Liver (tissue), 9 donors: ENCODE results near the gene DNAAF1. TPM values are rescaled to one million over a fixed set of nuclear protein-coding genes. Genes with fewer than 3 reads are reported as not detected.

Experiments
- DNase-seq: peaks from one replicate; pipeline ENCODE4 v3.0.0-alpha.2; 2017; ENCODE audit warnings: low spot score
- H3K27ac ChIP-seq, 2 donors: one replicate each; pipeline ENCODE4 v1.7.0; 2013; ENCODE audit warnings: inconsistent platforms in 2 of 2, low read length in 2 of 2, control low read depth in 1 of 2, low read depth in 1 of 2, mild to moderate bottlenecking in 1 of 2
- H3K27me3 ChIP-seq, 4 donors: one replicate each; pipeline versions ENCODE4 v1.6.1 to v1.7.0; 2013; ENCODE audit warnings: low read length in 3 of 4, inconsistent platforms in 1 of 4, mild to moderate bottlenecking in 1 of 4, moderate library complexity in 1 of 4; ENCODE audit not compliant: control insufficient read depth in 4 of 4, insufficient read depth in 4 of 4
- H3K36me3 ChIP-seq, 4 donors: one replicate each; pipeline versions ENCODE4 v1.6.1 to v1.7.0; 2013; ENCODE audit warnings: low read length in 3 of 4, mild to moderate bottlenecking in 3 of 4, low read depth in 1 of 4, moderate library complexity in 1 of 4; ENCODE audit not compliant: control insufficient read depth in 4 of 4, insufficient read depth in 3 of 4
- H3K4me1 ChIP-seq, 4 donors: one replicate each; pipeline versions ENCODE4 v1.6.1 to v1.7.0; 2013; ENCODE audit warnings: low read length in 3 of 4, mild to moderate bottlenecking in 3 of 4, moderate library complexity in 1 of 4; ENCODE audit not compliant: control insufficient read depth in 4 of 4, insufficient read depth in 4 of 4
- H3K4me3 ChIP-seq, 3 donors: one replicate each; pipeline versions ENCODE4 v1.6.1 to v1.7.0; 2013; ENCODE audit warnings: low read length in 3 of 3, control low read depth in 1 of 3, low read depth in 1 of 3, mild to moderate bottlenecking in 1 of 3
- H3K9ac ChIP-seq, 2 donors: one replicate each; pipeline ENCODE4 v1.7.0; 2013; ENCODE audit warnings: low read length in 2 of 2, mild to moderate bottlenecking in 2 of 2, moderate library complexity in 2 of 2, control low read depth in 1 of 2, low read depth in 1 of 2
- H3K9me3 ChIP-seq, 4 donors: one replicate each; pipeline versions ENCODE4 v1.6.1 to v1.7.0; 2013; ENCODE audit warnings: low read length in 3 of 4; ENCODE audit not compliant: control insufficient read depth in 4 of 4
- ATF3 ChIP-seq: IDR thresholded peaks from 2 replicates; pipeline ENCODE4 v1.6.1; 2016; ENCODE audit warnings: antibody characterized with exemption
- CTCF ChIP-seq: fragments of 150-350 bp; IDR thresholded peaks from 2 replicates; pipeline ENCODE4 v1.5.1; 2017; ENCODE audit warnings: improper control_type of control experiment, low read depth, low read length; ENCODE audit not compliant: missing input control
- EGR1 ChIP-seq, 2 donors: IDR thresholded peaks; 2 replicates each; pipeline ENCODE4 v1.6.1; 2016 to 2018; ENCODE audit warnings: antibody characterized with exemption in 2 of 2, low read depth in 2 of 2
- FOXA1 ChIP-seq: IDR thresholded peaks from 2 replicates; pipeline ENCODE4 v1.6.1; 2016; ENCODE audit warnings: antibody characterized with exemption
- FOXA2 ChIP-seq: IDR thresholded peaks from 2 replicates; pipeline ENCODE4 v1.6.1; 2016; ENCODE audit warnings: antibody characterized with exemption
- GABPA ChIP-seq, 2 donors: IDR thresholded peaks in 1 of 2; conservative IDR thresholded peaks in 1 of 2; 2 replicates each; pipeline ENCODE4 v1.6.1; 2016; ENCODE audit warnings: antibody characterized with exemption in 2 of 2, mild to moderate bottlenecking in 1 of 2, moderate library complexity in 1 of 2
- HNF4A ChIP-seq, 2 donors: conservative IDR thresholded peaks; 2 replicates each; pipeline ENCODE4 v1.6.1; 2016; ENCODE audit warnings: antibody characterized with exemption in 2 of 2, mild to moderate bottlenecking in 2 of 2
- HNF4G ChIP-seq: IDR thresholded peaks from 2 replicates; pipeline ENCODE4 v1.6.1; 2016; ENCODE audit warnings: antibody characterized with exemption
- JUND ChIP-seq, 2 donors: IDR thresholded peaks; 2 replicates each; pipeline ENCODE4 v1.6.1; 2016; ENCODE audit warnings: antibody characterized with exemption in 2 of 2
- MAX ChIP-seq: IDR thresholded peaks from 2 replicates; pipeline ENCODE4 v1.6.1; 2016; ENCODE audit warnings: antibody characterized with exemption
- NR2F2 ChIP-seq: IDR thresholded peaks from 2 replicates; pipeline ENCODE4 v1.6.1; 2016; ENCODE audit warnings: antibody characterized with exemption
- RAD21 ChIP-seq, 2 donors: IDR thresholded peaks; 2 replicates each; pipeline ENCODE4 v1.6.1; 2016; ENCODE audit warnings: antibody characterized with exemption in 2 of 2, mild to moderate bottlenecking in 2 of 2
- REST ChIP-seq: IDR thresholded peaks from 2 replicates; pipeline ENCODE4 v1.6.1; 2016; ENCODE audit warnings: antibody characterized with exemption, mild to moderate bottlenecking
- RXRA ChIP-seq, 2 donors: IDR thresholded peaks; 2 replicates each; pipeline ENCODE4 v1.6.1; 2017 to 2018; ENCODE audit warnings: antibody characterized with exemption in 2 of 2, mild to moderate bottlenecking in 1 of 2
- SP1 ChIP-seq: IDR thresholded peaks from 2 replicates; pipeline ENCODE4 v1.6.1; 2018; ENCODE audit warnings: antibody characterized with exemption, mild to moderate bottlenecking
- YY1 ChIP-seq: IDR thresholded peaks from 2 replicates; pipeline ENCODE4 v1.6.1; 2016; ENCODE audit warnings: antibody characterized with exemption, mild to moderate bottlenecking
- ZBTB33 ChIP-seq: IDR thresholded peaks from 2 replicates; pipeline ENCODE4 v1.6.1; 2016; ENCODE audit warnings: antibody characterized with exemption
- WGBS: extraction: QIAGEN DNeasy Blood & Tissue Kit; methylation state at CpG from one replicate; pipeline ENCODE4 v1.1.7; 2013; 5-methylcytosine and 5-hydroxymethylcytosine counted together
- polyA plus RNA-seq, 2 donors: library from polyadenylated mRNA; stranded (reverse) in 1 of 2; unstranded in 1 of 2; fragments of 200-250 nt in 1 of 2; fragments of >200 nt in 1 of 2; fragmentation: Nextera tagmentation in 1 of 2; extraction: Ambion mirVana in 1 of 2; gene quantifications; one replicate each; pipeline versions ENCODE4 v1.2.1 to v1.2.3, GENCODE V29; 2013 to 2015
- total RNA-seq, 2 donors: library from RNA; depleted of rRNA; stranded (reverse); fragments of >200 nt; gene quantifications; one replicate each; pipeline ENCODE4 v1.2.3, GENCODE V29; 2014
- donor health status: healthy.
- donor health status: healthy.
- donor health status: healthy.
- donor health status: healthy.
- donor health status: healthy.

The DNAAF1 gene
- total and polyA plus RNA-seq, 4 donors: under 0.01 to 0.08 (median 0.06) TPM; not detected in 1

- Histone ChIP-seq H3K4me3 (no peak overlapping the region), H3K36me3 (no peaks in the 10 kb centered on the region), H3K27ac (no peak overlapping the region), H3K9me3 (no peaks in the 10 kb centered on the region), H3K9ac (no peak overlapping the region), H3K27me3 (peaks cover 0 to 2% (median 0%) of the 10 kb centered on the region in 4 donors), H3K4me1 (no peaks in the 10 kb centered on the region)
- WGBS: 84% methylated on average over 17 of the region's 17 CpGs
- no peak for TF ChIP-seq JUND (IDR thresholded peaks at IDR 0.05)
- TF ChIP-seq GABPA (IDR thresholded peaks at IDR 0.05 in 1 of 2, conservative IDR thresholded peaks at IDR 0.05 in 1 of 2): no peak
- TF ChIP-seq ZBTB33: no peak
- no peak for TF ChIP-seq NR2F2
- TF ChIP-seq REST: no peak
- no peak for TF ChIP-seq ATF3
- TF ChIP-seq EGR1 (IDR thresholded peaks at IDR 0.05; ENCODE audit: low read depth in 2 of 2): no peak
- no peak for TF ChIP-seq YY1
- no peak for TF ChIP-seq HNF4G
- TF ChIP-seq RXRA (IDR thresholded peaks at IDR 0.05): no peak
- TF ChIP-seq FOXA1: no peak
- TF ChIP-seq MAX: no peak
- no peak for DNase-seq
Observed at GRCh38 chr16:84218176-84218823, 73.2 kb downstream of the DNAAF1 start.

- no peak for DNase-seq
- Histone ChIP-seq H3K9me3 (no peaks in the 10 kb centered on the region), H3K9ac (no peak overlapping the region), H3K4me1 (no peaks in the 10 kb centered on the region), H3K27ac (no peak overlapping the region), H3K27me3 (peaks cover 0 to 2% (median 0%) of the 10 kb centered on the region in 4 donors), H3K4me3 (no peak overlapping the region), H3K36me3 (no peaks in the 10 kb centered on the region)
- TF ChIP-seq HNF4G (no peak), ATF3 (no peak), NR2F2 (no peak), SP1 (no peak), FOXA1 (no peak), EGR1 (IDR thresholded peaks at IDR 0.05; ENCODE audit: low read depth in 2 of 2) (no peak), HNF4A (conservative IDR thresholded peaks at IDR 0.05) (no peak), JUND (IDR thresholded peaks at IDR 0.05) (no peak), RAD21 (IDR thresholded peaks at IDR 0.05) (no peak), FOXA2 (no peak), CTCF (no peak), ZBTB33 (no peak), YY1 (no peak)
- 73% methylated on average over 6 of the region's 6 CpGs for WGBS
Observed at GRCh38 chr16:84218956-84219355, 73.8 kb downstream of the DNAAF1 start.
